Astrocyte (in vitro differentiated cells and primary cell): Measurements from ENCODE around the gene A3GALT2. TPM values are rescaled to one million over a fixed set of nuclear protein-coding genes. Genes with fewer than 3 reads are reported as not detected.

Source experiments
- DNase-seq: peaks from one replicate; pipeline ENCODE4 v3.0.0-alpha.2; 2010; ENCODE audit warnings: low read depth
- FAIRE-seq: peaks from 2 replicates; lab custom pipeline; 2011; peaks lifted over from hg19 to GRCh38; lab: Jason Lieb, UNC
- H2AFZ ChIP-seq: 2 replicates; pipeline ENCODE4 v1.6.0; 2012; ENCODE audit warnings: low read depth, low read length, inconsistent platforms
- H3K27ac ChIP-seq: 2 replicates; pipeline ENCODE4 v1.5.1; 2011; ENCODE audit warnings: low read depth, low read length, inconsistent platforms
- H3K27me3 ChIP-seq: 2 replicates; pipeline ENCODE4 v1.6.0; 2011; ENCODE audit warnings: low read length, inconsistent platforms; ENCODE audit not compliant: insufficient read depth
- H3K36me3 ChIP-seq: 2 replicates; pipeline ENCODE4 v1.5.1; 2011; ENCODE audit warnings: low read length, inconsistent platforms; ENCODE audit not compliant: insufficient read depth
- H3K4me1 ChIP-seq: 2 replicates; pipeline ENCODE4 v1.5.1; 2011; ENCODE audit warnings: low read length, inconsistent platforms; ENCODE audit not compliant: insufficient read depth
- H3K4me2 ChIP-seq: 2 replicates; pipeline ENCODE4 v1.6.0; 2012; ENCODE audit warnings: low read length, inconsistent platforms
- H3K4me3 ChIP-seq: 2 replicates; pipeline ENCODE4 v1.5.1; 2011; ENCODE audit warnings: low read depth, mild to moderate bottlenecking, low read length, inconsistent platforms; ENCODE audit not compliant: insufficient read depth
- H3K79me2 ChIP-seq: 2 replicates; pipeline ENCODE4 v1.6.0; 2012; ENCODE audit warnings: mild to moderate bottlenecking, low read length, inconsistent platforms; ENCODE audit not compliant: insufficient read depth
- H3K9ac ChIP-seq: 2 replicates; pipeline ENCODE4 v1.6.0; 2012; ENCODE audit warnings: mild to moderate bottlenecking, low read length, inconsistent platforms
- H3K9me3 ChIP-seq: 2 replicates; pipeline ENCODE4 v1.5.1; 2012; ENCODE audit warnings: low read depth, mild to moderate bottlenecking, low read length, inconsistent platforms; ENCODE audit not compliant: insufficient read depth
- H4K20me1 ChIP-seq: 2 replicates; pipeline ENCODE4 v1.6.0; 2012; ENCODE audit warnings: low read length, inconsistent platforms; ENCODE audit not compliant: insufficient read depth
- H3K27ac Mint-ChIP-seq: one replicate; pipeline ENCODE4 v1.8.0; 2021; ENCODE audit warnings: mild to moderate bottlenecking, mixed read lengths; ENCODE audit not compliant: unreplicated experiment
- H3K27me3 Mint-ChIP-seq: one replicate; pipeline ENCODE4 v1.8.0; 2021; ENCODE audit warnings: low read depth, mixed read lengths; ENCODE audit not compliant: unreplicated experiment
- H3K36me3 Mint-ChIP-seq: one replicate; pipeline ENCODE4 v1.8.0; 2021; ENCODE audit warnings: low read depth, mixed read lengths; ENCODE audit not compliant: unreplicated experiment
- H3K4me1 Mint-ChIP-seq: one replicate; pipeline ENCODE4 v1.8.0; 2021; ENCODE audit warnings: low read depth, mixed read lengths; ENCODE audit not compliant: unreplicated experiment
- H3K4me3 Mint-ChIP-seq: one replicate; pipeline ENCODE4 v1.8.0; 2021; ENCODE audit warnings: mild to moderate bottlenecking, moderate library complexity, mixed read lengths; ENCODE audit not compliant: unreplicated experiment
- H3K9me3 Mint-ChIP-seq: one replicate; pipeline ENCODE4 v1.8.0; 2021; ENCODE audit warnings: mild to moderate bottlenecking, mixed read lengths; ENCODE audit not compliant: unreplicated experiment
- CTCF ChIP-seq: IDR thresholded peaks from 2 replicates; pipeline ENCODE4 v1.5.1; 2011; ENCODE audit warnings: low read depth, mild to moderate bottlenecking, inconsistent platforms, low read length, moderate library complexity; ENCODE audit not compliant: insufficient read depth
- EZH2 ChIP-seq: IDR thresholded peaks from 2 replicates; pipeline ENCODE4 v1.6.1; 2012; ENCODE audit warnings: mild to moderate bottlenecking, low read length, inconsistent platforms; ENCODE audit not compliant: insufficient read depth
- total RNA-seq: library from RNA; stranded (reverse); gene quantifications from 2 replicates; pipeline ENCODE4 v1.2.1, GENCODE V29; 2021

The A3GALT2 gene
- total RNA-seq, 1 donor from 2014 or later: not detected

- Mint-ChIP-seq H3K4me3 (no peak overlapping the region), H3K27me3 (peaks cover 15% of the 10 kb centered on the region), H3K36me3 (peaks cover 27% of the 10 kb centered on the region), H3K4me1 (peaks cover 43% of the 10 kb centered on the region), H3K9me3 (no peaks in the 10 kb centered on the region), H3K27ac (no peak overlapping the region)
- Histone ChIP-seq H2AFZ (no peak overlapping the region), H3K9ac (no peak overlapping the region), H3K4me1 (peaks cover 26% of the 10 kb centered on the region), H3K4me3 (no peak overlapping the region), H3K27ac (no peak overlapping the region), H3K27me3 (no peaks in the 10 kb centered on the region), H3K36me3 (peaks cover 6% of the 10 kb centered on the region), H3K9me3 (no peaks in the 10 kb centered on the region), H3K79me2 (no peaks in the 10 kb centered on the region), H3K4me2 (no peak overlapping the region), H4K20me1 (no peaks in the 10 kb centered on the region)
- TF ChIP-seq EZH2: no peak
- no peak for TF ChIP-seq CTCF
- FAIRE-seq (no peak), DNase-seq (no peak)
Observed at GRCh38 chr1:33369081-33369480, 48.2 kb upstream of the A3GALT2 start.

- H3K9ac ChIP-seq: no peak overlapping the region
- H3K27me3 ChIP-seq: no peaks in the 10 kb centered on the region
- H3K27me3 Mint-ChIP-seq: peaks cover 15% of the 10 kb centered on the region
- no peaks in the 10 kb centered on the region for H3K9me3 Mint-ChIP-seq
- H4K20me1 ChIP-seq: no peaks in the 10 kb centered on the region
- no peak overlapping the region for H2AFZ ChIP-seq
- H3K27ac ChIP-seq: no peak overlapping the region
- DNase-seq (no peak), FAIRE-seq (no peak)
- H3K4me1 Mint-ChIP-seq: peaks cover 46% of the 10 kb centered on the region
- TF ChIP-seq CTCF (no peak), EZH2 (no peak)
- H3K36me3 Mint-ChIP-seq: peaks cover 23% of the 10 kb centered on the region
- H3K36me3 ChIP-seq: peaks cover 3% of the 10 kb centered on the region
- no peaks in the 10 kb centered on the region for H3K79me2 ChIP-seq
- no peak overlapping the region for H3K4me2 ChIP-seq
- no peak overlapping the region for H3K27ac Mint-ChIP-seq
- H3K4me3 Mint-ChIP-seq: no peak overlapping the region
- H3K4me1 ChIP-seq: peaks cover 30% of the 10 kb centered on the region
- no peak overlapping the region for H3K4me3 ChIP-seq
- no peaks in the 10 kb centered on the region for H3K9me3 ChIP-seq
Observed at GRCh38 chr1:33368431-33368830, 47.5 kb upstream of the A3GALT2 start.

GRCh38 chr1:33367485-33368405, 46.8 kb upstream of the A3GALT2 start:
- no peaks in the 10 kb centered on the region for H3K9me3 Mint-ChIP-seq
- H3K27me3 Mint-ChIP-seq: peaks cover 15% of the 10 kb centered on the region
- H3K4me2 ChIP-seq: no peak overlapping the region
- FAIRE-seq (no peak), DNase-seq (no peak)
- no peak overlapping the region for H3K27ac ChIP-seq
- peaks cover 21% of the 10 kb centered on the region for H3K36me3 Mint-ChIP-seq
- no peak overlapping the region for H3K9ac ChIP-seq
- H3K4me3 Mint-ChIP-seq: peak overlapping the region; percentile 62
- H3K79me2 ChIP-seq: no peaks in the 10 kb centered on the region
- H3K4me1 ChIP-seq: peaks cover 30% of the 10 kb centered on the region
- TF ChIP-seq CTCF (peak; percentile 90), EZH2 (no peak)
- H3K4me3 ChIP-seq: no peak overlapping the region
- no peaks in the 10 kb centered on the region for H4K20me1 ChIP-seq
- no peak overlapping the region for H2AFZ ChIP-seq
- no peaks in the 10 kb centered on the region for H3K9me3 ChIP-seq
- peaks cover 3% of the 10 kb centered on the region for H3K36me3 ChIP-seq
- H3K27ac Mint-ChIP-seq: peak overlapping the region; percentile 78
- H3K27me3 ChIP-seq: no peaks in the 10 kb centered on the region
- H3K4me1 Mint-ChIP-seq: peaks cover 51% of the 10 kb centered on the region
